Stimulated activated CD4-positive, alpha-beta T cell treated with anti-CD3 and anti-CD28 coated beads, Interleukin-4, amount 100 ng/mL, for 1 hour (primary cell): ENCODE results near the gene DLG3.
"Not testable (repeated sequence)": the region's sequence is repeated elsewhere in the genome, so short reads cannot be mapped to it uniquely, and the experiment has no call there.

ENCODE experiments used
- DNase-seq: peaks from one replicate; pipeline ENCODE4 v3.0.0-alpha.2; 2020

DLG3 gene

GRCh38 chrX:70444326-70444945 lies at the start of gene DLG3:
Gene DLG3, plus strand, starts transcription at chrX:70444835. Its CDS starts 367 bp downstream, at chrX:70445202.
- peak; percentile 19 for DNase-seq

- DNase-seq, result no peak
Observed at GRCh38 chrX:70398899-70399298, 45.7 kb upstream of the DLG3 start.

GRCh38 chrX:70400181-70400580 lies 44.5 kb upstream of the DLG3 start:
- not testable (repeated sequence) for DNase-seq

- no peak for DNase-seq
Observed at GRCh38 chrX:70402721-70403120, 41.9 kb upstream of the DLG3 start.

- DNase-seq, result no peak
Observed at GRCh38 chrX:70405003-70405402, 39.6 kb upstream of the DLG3 start.

- DNase-seq, result no peak
Observed at GRCh38 chrX:70410921-70411320, 33.7 kb upstream of the DLG3 start.

GRCh38 chrX:70411475-70411874 lies 33.2 kb upstream of the DLG3 start:
- no peak for DNase-seq

GRCh38 chrX:70421618-70422017 lies 23.0 kb upstream of the DLG3 start:
- DNase-seq, result no peak

- no peak for DNase-seq
Observed at GRCh38 chrX:70422851-70423341, 21.7 kb upstream of the DLG3 start, which contains the start of gene GDPD2. Gene GDPD2, plus strand, starts transcription at chrX:70423314. Its CDS starts 1,671 bp downstream, at chrX:70424985.

- DNase-seq, result no peak
Observed at GRCh38 chrX:70423936-70424675, 20.5 kb upstream of the DLG3 start.

GRCh38 chrX:70424801-70425200 lies 19.8 kb upstream of the DLG3 start:
- no peak for DNase-seq

GRCh38 chrX:70426286-70427278 lies 18.1 kb upstream of the DLG3 start:
- no peak for DNase-seq

- DNase-seq, result no peak
Observed at GRCh38 chrX:70427365-70427764, 17.3 kb upstream of the DLG3 start.

- no peak for DNase-seq
Observed at GRCh38 chrX:70429759-70430158, 14.9 kb upstream of the DLG3 start.

- DNase-seq, result no peak
Observed at GRCh38 chrX:70432936-70433847, 11.4 kb upstream of the DLG3 start.

GRCh38 chrX:70433848-70434351 lies 10.7 kb upstream of the DLG3 start:
- peak; percentile 74 for DNase-seq

GRCh38 chrX:70434352-70434866 lies 10.2 kb upstream of the DLG3 start:
- DNase-seq, result peak; percentile 58

- DNase-seq, result no peak
Observed at GRCh38 chrX:70434914-70435586, 9.6 kb upstream of the DLG3 start.

- DNase-seq, result no peak
Observed at GRCh38 chrX:70436343-70436742, 8.3 kb upstream of the DLG3 start.

- no peak for DNase-seq
Observed at GRCh38 chrX:70437011-70437410, 7.6 kb upstream of the DLG3 start.
